K562 (cell line): ENCODE results near the gene LRFN4. TPM values are rescaled to one million over a fixed set of nuclear protein-coding genes. Genes with fewer than 3 reads are reported as not detected.

Experiments used
- ELF4 ChIP-seq: fragments of 450-650 bp; formaldehyde crosslinking; IDR thresholded peaks from 2 replicates; pipeline ENCODE4 v1.4.0; 2022; ENCODE audit warnings: missing genetic modification characterization
- RAD21 ChIP-seq, 2 experiments: fragments of 250-450 bp in 1 of 2; fragments of 450-650 bp in 1 of 2; sonication (Bioruptor Pico) in 1 of 2; formaldehyde crosslinking in 1 of 2; IDR thresholded peaks in 1 of 2; conservative IDR thresholded peaks in 1 of 2; 2 replicates each; pipeline versions ENCODE4 v1.4.0 to v1.8.0; 2020 to 2022; ENCODE audit warnings: mild to moderate bottlenecking in 2 of 2, moderate library complexity in 1 of 2
- USF2 ChIP-seq: sonication (generic); formaldehyde crosslinking; IDR thresholded peaks from 2 replicates; pipeline ENCODE4 v1.5.0; 2020; ENCODE audit warnings: missing genetic modification reagents
- ZNF592 ChIP-seq: fragments of 450-650 bp; IDR thresholded peaks from 2 replicates; pipeline ENCODE4 v1.6.1; 2017; ENCODE audit warnings: antibody characterized with exemption, mild to moderate bottlenecking
- polyA plus RNA-seq, 8 experiments: library from polyadenylated mRNA; depleted of rRNA in 4 of 8; stranded (reverse) in 5 of 8; unstranded in 3 of 8; fragments of >200 nt; fragmentation: Nextera tagmentation in 2 of 8; fragmentation: Illumina TruSeq in 1 of 8; extraction: Ambion mirVana in 2 of 8; extraction: Trizol in 1 of 8; gene quantifications; 2 replicates each; pipeline versions ENCODE4 v1.2.1 to v1.2.3, GENCODE V29; 2011 to 2014; ENCODE audit warnings: inconsistent platforms in 1 of 8, missing spikeins in 1 of 8
- total RNA-seq, 7 experiments: library from RNA; depleted of rRNA in 6 of 7; stranded (reverse); fragments of >200 nt in 6 of 7; fragmentation: Illumina TruSeq in 2 of 7; extraction: Trizol in 2 of 7; gene quantifications; 2 replicates each; pipeline versions ENCODE4 v1.2.1 to v1.2.3, GENCODE V29; 2011 to 2021; ENCODE audit warnings: low replicate concordance in 1 of 7

The LRFN4 gene
- total and polyA plus RNA-seq, 9 of the 15 experiments (the other 6 are each of a cell fraction or from before 2014, with no cell fraction given) = 0.10 to 60.1 (median 6.7) TPM

- no peak for TF ChIP-seq ZNF592
- TF ChIP-seq USF2 (CRISPR knock-in tag) = no peak
- TF ChIP-seq RAD21 (CRISPR knock-in tag; conservative IDR thresholded peaks at IDR 0.05 in 1 of 2, IDR thresholded peaks at IDR 0.05 in 1 of 2) = no peak
- TF ChIP-seq ELF4 (CRISPR knock-in tag) = no peak
- TF ChIP-seq, all 486 proteins: peak for 5
Observed at GRCh38 chr11:66847461-66848232, 9.2 kb upstream of the LRFN4 start (continued).
